Kidney (tissue), 14 donors: Measurements from ENCODE around the gene PDK2. TPM values are rescaled to one million over a fixed set of nuclear protein-coding genes. Genes with fewer than 3 reads are reported as not detected.
A peak's percentile ranks its signal among the peaks of the same experiment; 100 is the strongest.

Experiments used
- DNase-seq, 5 donors: peaks; one replicate each; pipeline ENCODE4 v3.0.0-alpha.2; 2013 to 2020
- FAIRE-seq: peaks from 2 replicates; lab custom pipeline; 2012; peaks lifted over from hg19 to GRCh38; lab: Jason Lieb, UNC
- H3K27ac ChIP-seq, 2 donors: one replicate each; pipeline ENCODE4 v1.7.0; 2013; ENCODE audit warnings: low read depth in 2 of 2, low read length in 2 of 2, inconsistent platforms in 1 of 2
- H3K27me3 ChIP-seq: one replicate; pipeline ENCODE4 v1.7.1; 2013; ENCODE audit warnings: low read length, inconsistent platforms; ENCODE audit not compliant: control insufficient read depth, insufficient read depth
- H3K36me3 ChIP-seq, 3 donors: one replicate each; pipeline versions ENCODE4 v1.7.0 to v1.7.1; 2013; ENCODE audit warnings: low read length in 3 of 3, control low read depth in 1 of 3, inconsistent platforms in 1 of 3; ENCODE audit not compliant: insufficient read depth in 3 of 3, control insufficient read depth in 2 of 3
- H3K4me1 ChIP-seq, 3 donors: one replicate each; pipeline versions ENCODE4 v1.7.0 to v1.7.1; 2013; ENCODE audit warnings: low read length in 3 of 3, inconsistent platforms in 1 of 3, low read depth in 1 of 3; ENCODE audit not compliant: control insufficient read depth in 2 of 3, insufficient read depth in 2 of 3
- H3K4me3 ChIP-seq, 3 donors: one replicate each; pipeline versions ENCODE4 v1.7.0 to v1.8.1; 2013; ENCODE audit warnings: low read length in 3 of 3, control low read depth in 1 of 3, inconsistent platforms in 1 of 3
- H3K9ac ChIP-seq, 3 donors: one replicate each; pipeline versions ENCODE4 v1.7.0 to v1.7.1; 2013; ENCODE audit warnings: low read length in 3 of 3, control low read depth in 1 of 3, inconsistent platforms in 1 of 3
- H3K9me3 ChIP-seq, 3 donors: one replicate each; pipeline versions ENCODE4 v1.7.0 to v1.7.1; 2013; ENCODE audit warnings: low read length in 3 of 3, control low read depth in 1 of 3, inconsistent platforms in 1 of 3; ENCODE audit not compliant: control insufficient read depth in 2 of 3, insufficient read depth in 1 of 3
- intact Hi-C: fragments of 100-400 bp; cut with DNase I; formaldehyde crosslinking; loops from one replicate; pipeline ENCODE4 v1.11.1; 2022
- polyA plus RNA-seq: library from polyadenylated mRNA; stranded (reverse); fragments of 350-450 nt; fragmentation: Illumina TruSeq; extraction: RNeasy Lipid Tissue Mini Kit (QIAGEN cat#74804); gene quantifications from one replicate; pipeline ENCODE4 v1.2.3, GENCODE V29; 2014; ENCODE audit warnings: low read depth, low replicate concordance; ENCODE audit not compliant: insufficient read depth
- total RNA-seq: library from RNA; stranded (reverse); fragmentation: NEBNext Ultra II Directional; extraction: Animal tissue kit (Norgen Biotek cat#: 25700); gene quantifications from one replicate; pipeline ENCODE4 v1.2.1, GENCODE V29; 2021
- TF ChIP-seq, protein P1 (sequence below): IDR thresholded peaks from 3 replicates; pipeline ENCODE4 v1.5.1; 2012; ENCODE audit warnings: mild to moderate bottlenecking, moderate library complexity, borderline replicate concordance; ENCODE audit not compliant: insufficient read depth; ENCODE audit errors: extremely low read depth
- donor health status: control.
- donor health status: control.
- donor health status: control.
- donor health status: control.
- donor health status: control.
- donor health status: DM: yes; HTN: yes; CAD: no.
- donor health status: Normal renal cell carcinoma (clear cell type).

PDK2 gene
- total and polyA plus RNA-seq, 2 donors from 2014 or later: 41.9 to 121 TPM

DNA sequence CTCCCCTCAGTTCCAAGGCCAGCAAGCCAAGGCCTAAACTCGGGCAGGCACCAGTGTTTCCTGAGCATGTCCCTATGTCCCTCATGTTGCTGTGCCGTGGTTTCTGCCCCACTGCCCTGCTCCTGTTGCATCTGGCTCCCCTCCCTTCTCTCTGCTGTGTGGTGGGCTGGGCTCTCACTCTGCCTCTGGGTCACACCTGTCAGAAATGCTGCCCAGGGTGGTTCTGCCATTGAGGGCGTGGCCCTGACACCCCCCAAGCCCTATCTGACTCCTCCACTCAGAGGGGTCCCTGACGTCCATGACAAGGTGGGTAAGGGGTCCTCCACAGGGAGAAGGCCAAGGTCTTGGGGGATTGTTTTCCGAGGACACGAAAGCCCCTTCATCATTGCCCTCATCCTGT, 48.5 kb upstream of the PDK2 start:
- FAIRE-seq (no peak), DNase-seq (no peak)
- no peaks in the 10 kb centered on the region for H3K9me3 ChIP-seq
- TF ChIP-seq, protein P1, sequence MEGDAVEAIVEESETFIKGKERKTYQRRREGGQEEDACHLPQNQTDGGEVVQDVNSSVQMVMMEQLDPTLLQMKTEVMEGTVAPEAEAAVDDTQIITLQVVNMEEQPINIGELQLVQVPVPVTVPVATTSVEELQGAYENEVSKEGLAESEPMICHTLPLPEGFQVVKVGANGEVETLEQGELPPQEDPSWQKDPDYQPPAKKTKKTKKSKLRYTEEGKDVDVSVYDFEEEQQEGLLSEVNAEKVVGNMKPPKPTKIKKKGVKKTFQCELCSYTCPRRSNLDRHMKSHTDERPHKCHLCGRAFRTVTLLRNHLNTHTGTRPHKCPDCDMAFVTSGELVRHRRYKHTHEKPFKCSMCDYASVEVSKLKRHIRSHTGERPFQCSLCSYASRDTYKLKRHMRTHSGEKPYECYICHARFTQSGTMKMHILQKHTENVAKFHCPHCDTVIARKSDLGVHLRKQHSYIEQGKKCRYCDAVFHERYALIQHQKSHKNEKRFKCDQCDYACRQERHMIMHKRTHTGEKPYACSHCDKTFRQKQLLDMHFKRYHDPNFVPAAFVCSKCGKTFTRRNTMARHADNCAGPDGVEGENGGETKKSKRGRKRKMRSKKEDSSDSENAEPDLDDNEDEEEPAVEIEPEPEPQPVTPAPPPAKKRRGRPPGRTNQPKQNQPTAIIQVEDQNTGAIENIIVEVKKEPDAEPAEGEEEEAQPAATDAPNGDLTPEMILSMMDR: no peak
- intact Hi-C loops: no loop called here
- no peak overlapping the region for H3K4me3 ChIP-seq
- no peaks in the 10 kb centered on the region for H3K36me3 ChIP-seq
- no peaks in the 10 kb centered on the region for H3K27me3 ChIP-seq
- H3K4me1 ChIP-seq: peaks cover 2 to 28% (median 13%) of the 10 kb centered on the region in 3 donors
- no peak overlapping the region for H3K9ac ChIP-seq
- peak overlapping the region in 1 of 2 donors; percentile 3 for H3K27ac ChIP-seq

DNA sequence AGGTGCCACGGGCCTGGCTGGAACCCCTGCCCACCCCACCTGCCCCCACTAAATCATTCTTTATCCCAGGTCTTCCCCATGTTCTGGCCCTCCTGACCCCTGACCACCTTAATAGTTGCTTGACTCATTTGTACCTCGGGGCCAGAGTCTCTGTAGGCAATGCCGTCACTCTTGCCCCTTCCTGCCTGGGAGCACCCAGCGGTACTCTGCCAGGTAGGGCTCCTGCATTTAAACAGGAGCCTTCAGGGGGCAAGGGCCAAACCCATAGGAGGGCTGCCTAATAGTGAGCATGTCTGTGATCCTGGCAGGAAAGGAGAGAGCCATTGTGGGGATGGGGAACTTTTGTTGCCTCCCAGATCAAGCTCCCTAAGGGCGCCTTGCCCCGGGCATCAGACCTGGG, 48.1 kb upstream of the PDK2 start:
- intact Hi-C loops: no loop called here
- peaks cover 4 to 30% (median 13%) of the 10 kb centered on the region in 3 donors for H3K4me1 ChIP-seq
- no peaks in the 10 kb centered on the region for H3K9me3 ChIP-seq
- H3K27ac ChIP-seq: no peak overlapping the region
- no peaks in the 10 kb centered on the region for H3K36me3 ChIP-seq
- H3K9ac ChIP-seq: no peak overlapping the region
- no peak for FAIRE-seq
- no peak overlapping the region for H3K4me3 ChIP-seq
- TF ChIP-seq, protein P1: no peak
- H3K27me3 ChIP-seq: no peaks in the 10 kb centered on the region
- no peak for DNase-seq

DNA sequence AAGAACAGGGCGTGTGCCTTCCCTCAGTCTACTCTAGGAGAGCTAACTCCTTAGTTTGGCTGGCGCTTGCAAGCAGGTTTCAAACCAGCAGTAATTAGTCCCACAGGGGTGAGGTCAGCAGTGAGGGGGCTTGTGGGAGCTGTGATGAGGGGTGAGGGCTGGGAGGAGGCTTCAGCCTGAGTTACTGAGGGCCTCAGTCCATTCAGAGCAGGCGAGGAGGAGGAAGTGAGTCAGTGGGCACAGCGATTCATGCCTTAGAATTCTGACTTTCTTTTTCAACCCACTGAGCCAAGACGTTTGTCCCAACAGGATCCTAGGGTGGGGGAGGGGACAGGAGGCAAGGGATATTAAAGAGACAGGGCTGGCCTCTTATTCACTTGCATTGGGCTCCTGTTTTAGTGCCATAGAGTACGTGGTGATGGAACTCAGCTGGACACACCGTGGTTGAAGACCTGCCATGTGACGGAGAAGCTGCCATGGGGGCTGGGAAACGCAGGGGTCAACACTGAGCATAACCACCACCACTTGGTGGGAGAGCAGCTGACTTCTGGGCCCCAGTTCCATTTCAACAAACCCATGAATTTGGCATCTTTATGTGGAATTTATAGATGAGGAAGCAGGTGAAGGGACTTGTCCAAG, 47.5 kb upstream of the PDK2 start:
- H3K27me3 ChIP-seq: no peaks in the 10 kb centered on the region
- FAIRE-seq (no peak), DNase-seq (peak in 4 of 5 donors; percentile 48 to 83 (median 70))
- no peak overlapping the region for H3K27ac ChIP-seq
- TF ChIP-seq, protein P1: no peak
- H3K4me1 ChIP-seq: peaks cover 8 to 34% (median 14%) of the 10 kb centered on the region in 3 donors
- no peaks in the 10 kb centered on the region for H3K9me3 ChIP-seq
- no peak overlapping the region for H3K9ac ChIP-seq
- H3K4me3 ChIP-seq: no peak overlapping the region
- H3K36me3 ChIP-seq: no peaks in the 10 kb centered on the region
- intact Hi-C loops: no loop called here
